Neuronal stem cell (in vitro differentiated cells): ENCODE data around the gene SUSD2. TPM values are rescaled to one million over a fixed set of nuclear protein-coding genes. Genes with fewer than 3 reads are reported as not detected.

Source experiments
- DNase-seq: peaks from one replicate; pipeline ENCODE4 v3.0.0-alpha.2; 2013; ENCODE audit warnings: low spot score
- H2AFZ ChIP-seq: one replicate; pipeline ENCODE4 v1.6.1; 2013; ENCODE audit warnings: mild to moderate bottlenecking, low read length, inconsistent platforms
- H2AK5ac ChIP-seq: 2 replicates; pipeline ENCODE4 v1.6.1; 2013; ENCODE audit warnings: low read depth, mild to moderate bottlenecking, inconsistent platforms, low read length, moderate library complexity, mixed read lengths
- H2BK120ac ChIP-seq: 2 replicates; pipeline ENCODE4 v1.6.1; 2013; ENCODE audit warnings: low read depth, mild to moderate bottlenecking, inconsistent platforms, low read length, moderate library complexity, mixed read lengths
- H2BK12ac ChIP-seq: one replicate; pipeline ENCODE4 v1.6.1; 2013; ENCODE audit warnings: low read length, inconsistent platforms
- H2BK15ac ChIP-seq: 2 replicates; pipeline ENCODE4 v1.6.1; 2013; ENCODE audit warnings: mild to moderate bottlenecking, low read length, inconsistent platforms, mixed read lengths
- H2BK5ac ChIP-seq: one replicate; pipeline ENCODE4 v1.6.1; 2013; ENCODE audit warnings: inconsistent platforms, mild to moderate bottlenecking, low read length, moderate library complexity
- H3K14ac ChIP-seq: one replicate; pipeline ENCODE4 v1.6.1; 2013; ENCODE audit warnings: low read length, inconsistent platforms
- H3K18ac ChIP-seq: 2 replicates; pipeline ENCODE4 v1.6.1; 2013; ENCODE audit warnings: low read length, inconsistent platforms
- H3K23ac ChIP-seq: 2 replicates; pipeline ENCODE4 v1.6.1; 2013; ENCODE audit warnings: low read depth, mild to moderate bottlenecking, mixed read lengths, low read length, inconsistent platforms; ENCODE audit not compliant: poor library complexity
- H3K27ac ChIP-seq: replicated peaks from 3 replicates; pipeline ENCODE4 v1.5.1; 2013; ENCODE audit warnings: low read length, inconsistent platforms
- H3K27me3 ChIP-seq, 3 experiments: 2 replicates each; pipeline ENCODE4 v1.6.1; 2013; ENCODE audit warnings: low read length in 3 of 3, mild to moderate bottlenecking in 2 of 3, inconsistent platforms in 1 of 3, low read depth in 1 of 3, mixed read lengths in 1 of 3, moderate library complexity in 1 of 3; ENCODE audit not compliant: control insufficient read depth in 3 of 3, insufficient read depth in 3 of 3
- H3K36me3 ChIP-seq, 2 donors: replicated peaks in 1 of 2; 2 replicates each; pipeline ENCODE4 v1.6.1; 2013; ENCODE audit warnings: low read length in 2 of 2; ENCODE audit not compliant: control insufficient read depth in 2 of 2, insufficient read depth in 2 of 2
- H3K4ac ChIP-seq: 2 replicates; pipeline ENCODE4 v1.6.1; 2013; ENCODE audit warnings: inconsistent platforms, mild to moderate bottlenecking, low read length, moderate library complexity
- H3K4me1 ChIP-seq, 2 donors: 1 replicate in 1 of 2; 2 replicates in 1 of 2; pipeline ENCODE4 v1.6.1; 2013; ENCODE audit warnings: low read length in 2 of 2, low read depth in 1 of 2; ENCODE audit not compliant: control insufficient read depth in 2 of 2, insufficient read depth in 1 of 2
- H3K4me2 ChIP-seq: one replicate; pipeline ENCODE4 v1.6.1; 2013; ENCODE audit warnings: mild to moderate bottlenecking, low read length, inconsistent platforms; ENCODE audit not compliant: insufficient read depth, poor library complexity, severe bottlenecking
- H3K4me3 ChIP-seq, 2 donors: 2 replicates each; pipeline ENCODE4 v1.5.1; 2013; ENCODE audit warnings: low read length in 2 of 2, mild to moderate bottlenecking in 2 of 2, inconsistent platforms in 1 of 2, moderate library complexity in 1 of 2
- H3K79me1 ChIP-seq: one replicate; pipeline ENCODE4 v1.6.1; 2013; ENCODE audit warnings: low read depth, mild to moderate bottlenecking, inconsistent platforms, low read length, moderate library complexity
- H3K9ac ChIP-seq: one replicate; pipeline ENCODE4 v1.6.1; 2013; ENCODE audit warnings: mild to moderate bottlenecking, low read depth, low read length, inconsistent platforms; ENCODE audit not compliant: poor library complexity
- H3K9me3 ChIP-seq, 2 donors: replicated peaks in 1 of 2; 2 replicates each; pipeline versions ENCODE3 to v1.6.1; 2013; ENCODE audit warnings: low read length in 2 of 2, mild to moderate bottlenecking in 2 of 2, inconsistent platforms in 1 of 2, low read depth in 1 of 2, mixed read lengths in 1 of 2, moderate library complexity in 1 of 2; ENCODE audit not compliant: control insufficient read depth in 2 of 2, insufficient read depth in 1 of 2
- H4K8ac ChIP-seq: one replicate; pipeline ENCODE4 v1.6.1; 2013; ENCODE audit warnings: low read depth, mild to moderate bottlenecking, inconsistent platforms, low read length, moderate library complexity
- H4K91ac ChIP-seq: one replicate; pipeline ENCODE4 v1.6.1; 2013; ENCODE audit warnings: low read length, low read depth, mild to moderate bottlenecking, inconsistent platforms; ENCODE audit not compliant: poor library complexity
- WGBS, 2 donors: extraction: QIAGEN DNeasy Blood & Tissue Kit; methylation state at CpG; one replicate each; pipeline ENCODE4 v1.1.7; 2013; ENCODE audit warnings: missing lambda C conversion rate in 2 of 2, mixed read lengths in 1 of 2; ENCODE audit not compliant: insufficient read length in 2 of 2, insufficient replicate concordance in 1 of 2; ENCODE audit errors: extremely low coverage in 2 of 2; 5-methylcytosine and 5-hydroxymethylcytosine counted together
- polyA plus RNA-seq, 2 experiments: library from polyadenylated mRNA; stranded (reverse); fragments of 200-250 nt; gene quantifications; one replicate each; pipeline ENCODE4 v1.2.3, GENCODE V29; 2013

Gene SUSD2
- polyA plus RNA-seq (2013, experiment 1 of 2) = 0.25 TPM
- 0.18 TPM for polyA plus RNA-seq (2013, experiment 2 of 2)

- Histone ChIP-seq H3K27ac (no peak within 1 kb of the TSS), H3K14ac (peak within 1 kb of the TSS; percentile 14)
Measured at GRCh38 chr22:24181088-24181995, at the start of gene SUSD2. Gene SUSD2, plus strand, starts transcription at chr22:24181487. Its CDS starts 33 bp downstream, at chr22:24181520.

GRCh38 chr22:24133187-24133965 is 47.9 kb upstream of the SUSD2 start:
- Histone ChIP-seq H2BK5ac (no peak overlapping the region), H4K91ac (no peak overlapping the region), H3K23ac (no peak overlapping the region), H3K4me1 (peaks cover 11 to 14% of the 10 kb centered on the region in 2 donors), H2BK120ac (no peak overlapping the region), H3K79me1 (no peaks in the 10 kb centered on the region), H2AK5ac (peak overlapping the region; percentile 27), H3K4ac (no peak overlapping the region), H3K9ac (peak overlapping the region; percentile 39), H3K4me2 (no peak overlapping the region), H2BK12ac (no peak overlapping the region), H2BK15ac (no peak overlapping the region), H3K9me3 (no peaks in the 10 kb centered on the region), H3K14ac (no peak overlapping the region), H3K27me3 (no peaks in the 10 kb centered on the region), H4K8ac (no peak overlapping the region), H3K4me3 (no peak overlapping the region), H3K18ac (no peak overlapping the region), H2AFZ (no peak overlapping the region), H3K36me3 (peaks cover 13 to 75% of the 10 kb centered on the region in 2 donors), H3K27ac (peak overlapping the region; percentile 8)
- no peak for DNase-seq
- no CpG with 5 or more reads among the region's 11 CpGs for WGBS, 2 donors

More at GRCh38 chr22:24181088-24181995, at the start of gene SUSD2:
- Histone ChIP-seq H3K79me1 (peaks cover 5% of the 10 kb centered on the region), H2AFZ (no peak within 1 kb of the TSS), H4K91ac (no peak within 1 kb of the TSS), H2BK5ac (peak within 1 kb of the TSS; percentile 82), H2BK15ac (peak within 1 kb of the TSS; percentile 92), H3K23ac (peak within 1 kb of the TSS; percentile 85), H2BK12ac (no peak within 1 kb of the TSS), H3K18ac (peak within 1 kb of the TSS; percentile 91), H3K9ac (peak within 1 kb of the TSS; percentile 70), H3K27me3 (no peaks in the 10 kb centered on the region), H3K4me1 (peaks cover 3% of the 10 kb centered on the region in 2 donors), H3K9me3 (no peaks in the 10 kb centered on the region), H3K4me3 (peak within 1 kb of the TSS in 1 of 2 donors; percentile 1), H4K8ac (peak within 1 kb of the TSS; percentile 56), H3K4ac (no peak within 1 kb of the TSS), H2AK5ac (peak within 1 kb of the TSS; percentile 89), H2BK120ac (no peak within 1 kb of the TSS), H3K4me2 (no peak within 1 kb of the TSS), H3K36me3 (peaks cover 0 to 8% of the 10 kb centered on the region in 2 donors)
- no CpG with 5 or more reads among the region's 35 CpGs for WGBS, 2 donors
- no peak for DNase-seq

- Histone ChIP-seq H3K79me1 (no peaks in the 10 kb centered on the region), H3K14ac (no peak overlapping the region), H3K4me2 (no peak overlapping the region), H2BK15ac (no peak overlapping the region), H2BK5ac (no peak overlapping the region), H3K36me3 (peaks cover 15 to 73% of the 10 kb centered on the region in 2 donors), H3K18ac (no peak overlapping the region), H3K4ac (no peak overlapping the region), H3K4me3 (peak overlapping the region in 1 of 2 donors; percentile 22), H3K27ac (no peak overlapping the region), H4K8ac (no peak overlapping the region), H2BK12ac (no peak overlapping the region), H2AK5ac (peak overlapping the region; percentile 27), H3K9ac (no peak overlapping the region), H3K4me1 (peaks cover 11 to 14% of the 10 kb centered on the region in 2 donors), H3K27me3 (no peaks in the 10 kb centered on the region), H2AFZ (no peak overlapping the region), H4K91ac (no peak overlapping the region), H3K9me3 (no peaks in the 10 kb centered on the region), H3K23ac (no peak overlapping the region), H2BK120ac (no peak overlapping the region)
- DNase-seq = peak; percentile 61
- WGBS, 2 donors = no CpG with 5 or more reads among the region's 22 CpGs
Measured at GRCh38 chr22:24134090-24134846, 47.0 kb upstream of the SUSD2 start.
